NCI-H460 (cell line): ENCODE measurements around the gene PCDH10. TPM values are rescaled to one million over a fixed set of nuclear protein-coding genes. Genes with fewer than 3 reads are reported as not detected.

ENCODE experiments used
- DNase-seq: peaks from one replicate; pipeline ENCODE4 v3.0.0-alpha.2; 2016; ENCODE audit warnings: low read depth; ENCODE audit errors: extremely low read depth
- polyA plus RNA-seq: library from polyadenylated mRNA; depleted of rRNA; stranded (reverse); fragments of >200 nt; gene quantifications from 2 replicates; pipeline ENCODE4 v1.2.3, GENCODE V29; 2014; cell fraction: nucleus; rRNA removed
- total RNA-seq: library from RNA; depleted of rRNA; stranded (reverse); fragments of >200 nt; shearing (Covaris generic); gene quantifications from 2 replicates; pipeline ENCODE4 v1.2.3, GENCODE V29; 2014; rRNA removed

PCDH10 gene, protein sequence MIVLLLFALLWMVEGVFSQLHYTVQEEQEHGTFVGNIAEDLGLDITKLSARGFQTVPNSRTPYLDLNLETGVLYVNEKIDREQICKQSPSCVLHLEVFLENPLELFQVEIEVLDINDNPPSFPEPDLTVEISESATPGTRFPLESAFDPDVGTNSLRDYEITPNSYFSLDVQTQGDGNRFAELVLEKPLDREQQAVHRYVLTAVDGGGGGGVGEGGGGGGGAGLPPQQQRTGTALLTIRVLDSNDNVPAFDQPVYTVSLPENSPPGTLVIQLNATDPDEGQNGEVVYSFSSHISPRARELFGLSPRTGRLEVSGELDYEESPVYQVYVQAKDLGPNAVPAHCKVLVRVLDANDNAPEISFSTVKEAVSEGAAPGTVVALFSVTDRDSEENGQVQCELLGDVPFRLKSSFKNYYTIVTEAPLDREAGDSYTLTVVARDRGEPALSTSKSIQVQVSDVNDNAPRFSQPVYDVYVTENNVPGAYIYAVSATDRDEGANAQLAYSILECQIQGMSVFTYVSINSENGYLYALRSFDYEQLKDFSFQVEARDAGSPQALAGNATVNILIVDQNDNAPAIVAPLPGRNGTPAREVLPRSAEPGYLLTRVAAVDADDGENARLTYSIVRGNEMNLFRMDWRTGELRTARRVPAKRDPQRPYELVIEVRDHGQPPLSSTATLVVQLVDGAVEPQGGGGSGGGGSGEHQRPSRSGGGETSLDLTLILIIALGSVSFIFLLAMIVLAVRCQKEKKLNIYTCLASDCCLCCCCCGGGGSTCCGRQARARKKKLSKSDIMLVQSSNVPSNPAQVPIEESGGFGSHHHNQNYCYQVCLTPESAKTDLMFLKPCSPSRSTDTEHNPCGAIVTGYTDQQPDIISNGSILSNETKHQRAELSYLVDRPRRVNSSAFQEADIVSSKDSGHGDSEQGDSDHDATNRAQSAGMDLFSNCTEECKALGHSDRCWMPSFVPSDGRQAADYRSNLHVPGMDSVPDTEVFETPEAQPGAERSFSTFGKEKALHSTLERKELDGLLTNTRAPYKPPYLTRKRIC
- total RNA-seq, result not detected in 2 replicates
- polyA plus RNA-seq, result not detected in 2 replicates

DNA sequence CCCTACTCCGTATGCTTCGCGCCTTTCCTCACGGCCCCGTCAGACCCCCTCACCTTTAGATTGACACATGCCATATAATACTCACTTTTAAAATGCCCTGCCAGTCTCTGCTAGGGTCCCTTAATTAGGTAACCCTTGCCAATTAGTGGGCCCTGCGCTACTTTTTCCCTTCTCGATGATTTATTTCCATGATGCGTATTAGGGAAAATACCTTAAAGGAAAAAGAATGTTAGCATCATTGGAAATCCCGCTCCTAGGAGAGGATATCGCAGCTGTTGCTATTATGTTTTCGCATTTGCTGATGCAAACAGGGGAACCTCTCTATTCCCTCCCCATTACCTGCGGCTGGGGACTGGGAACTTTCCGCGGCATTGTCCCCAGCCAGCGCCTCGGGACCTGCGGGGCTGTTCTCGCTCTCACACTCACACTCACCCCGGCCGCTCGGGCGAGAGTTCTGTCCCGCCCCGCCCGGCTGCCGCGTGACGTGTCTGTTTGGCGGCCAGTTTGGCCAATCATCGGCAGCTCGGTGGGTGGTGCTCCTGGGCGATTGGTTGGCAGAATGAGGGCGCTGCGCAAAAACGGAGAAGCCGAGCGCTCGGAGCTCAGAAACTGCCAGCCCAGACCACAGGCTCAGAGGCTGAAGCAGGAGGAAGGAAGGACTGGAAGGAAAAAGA is at the start of gene PCDH10:
Gene PCDH10, plus strand, starts transcription at position 605 of the 674 bp plus-strand sequence. CDS start 847 bp downstream, outside the sequence.
- DNase-seq, result no peak

DNA sequence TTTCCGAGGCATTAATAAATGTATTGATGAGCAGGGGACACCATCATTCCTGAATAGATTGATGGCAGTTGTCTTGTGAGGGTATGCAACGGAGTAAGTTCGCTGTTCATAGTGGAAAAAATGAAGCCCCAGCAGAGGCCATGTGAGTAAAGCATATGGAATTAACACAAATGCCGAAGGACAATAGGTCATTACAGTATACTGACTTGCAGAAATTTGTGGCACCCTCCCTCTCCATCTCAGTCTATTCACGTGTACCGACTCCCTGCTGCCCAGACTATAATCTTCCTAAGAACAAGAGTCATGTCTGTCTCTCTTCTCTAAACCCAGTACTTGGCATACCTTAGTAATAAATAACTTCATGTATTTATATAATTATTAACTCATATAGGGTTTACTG is 47.1 kb upstream of the PCDH10 start:
- DNase-seq, result no peak

DNA sequence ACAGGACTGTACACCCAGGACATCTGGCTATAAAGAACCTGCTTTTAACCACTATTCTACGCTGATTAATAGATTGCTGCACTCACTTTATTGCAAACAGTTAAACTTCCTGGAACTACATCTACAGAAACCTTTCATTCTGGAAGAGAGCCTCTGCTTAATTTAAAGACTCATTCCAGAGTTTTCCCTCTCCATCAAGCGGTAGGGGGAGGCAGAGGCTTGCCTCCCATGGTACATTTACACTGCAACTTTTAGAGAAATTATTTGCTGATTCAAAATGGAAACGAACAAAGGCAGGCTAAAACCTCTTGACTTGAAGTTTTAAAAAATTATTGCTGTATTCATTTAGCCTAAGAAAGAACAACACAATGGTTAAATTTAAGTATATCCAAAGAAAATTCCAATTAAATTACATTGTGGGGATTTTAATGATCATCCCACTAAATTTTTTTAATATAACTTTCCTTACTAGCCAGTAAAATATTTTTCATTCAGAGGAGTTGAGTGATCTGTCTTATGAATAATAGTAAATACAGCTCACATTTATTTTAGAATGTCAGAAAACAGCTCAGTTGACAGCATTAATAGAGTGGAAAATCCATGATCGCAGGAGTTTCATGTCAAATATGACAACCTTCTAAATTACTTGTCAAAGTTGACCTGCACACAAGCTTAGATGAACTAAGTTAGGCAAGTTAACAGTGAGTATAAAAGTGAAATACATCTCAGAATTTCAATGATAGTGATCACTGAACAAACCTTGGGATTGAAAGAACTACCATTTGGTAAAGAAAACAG is 46.3 kb upstream of the PCDH10 start:
- DNase-seq, result no peak

DNA sequence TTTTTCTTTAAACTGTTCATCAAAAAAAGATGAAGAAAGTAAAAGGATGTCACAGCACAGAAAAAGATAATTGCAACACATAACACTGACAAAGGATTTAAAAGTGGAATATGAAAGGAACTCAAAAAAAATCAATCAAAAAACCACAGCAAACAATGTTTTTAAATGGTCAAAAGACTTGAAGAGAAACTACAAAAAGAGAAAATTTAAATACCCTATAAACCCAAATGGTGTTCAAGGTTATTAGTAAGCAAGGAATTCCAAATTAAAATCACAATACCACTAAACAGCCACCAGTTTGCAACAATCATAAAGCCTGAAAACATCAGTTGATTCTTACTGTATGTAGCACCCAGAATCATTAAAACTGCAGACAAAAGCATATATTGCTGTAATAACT is 36.5 kb upstream of the PCDH10 start:
- DNase-seq, result no peak

DNA sequence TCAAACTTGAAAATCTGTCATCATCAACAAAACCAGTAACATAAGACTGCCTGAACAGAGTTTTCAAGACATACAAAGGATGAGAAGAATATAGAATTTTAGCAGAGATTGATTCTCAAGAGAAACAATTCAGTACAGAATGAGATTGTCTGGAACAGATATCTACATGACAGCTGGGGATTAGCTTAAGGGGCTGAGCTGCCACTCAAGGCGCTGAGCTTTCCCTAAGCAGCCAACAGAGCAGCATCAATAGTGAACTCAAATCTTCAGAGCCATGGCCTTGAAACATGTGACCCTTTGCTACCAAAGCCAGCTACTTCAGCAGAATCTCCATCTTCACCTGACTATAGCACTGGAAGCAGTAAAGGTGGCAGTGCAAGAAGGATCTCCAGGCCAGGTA is 24.3 kb upstream of the PCDH10 start:
- no peak for DNase-seq

DNA sequence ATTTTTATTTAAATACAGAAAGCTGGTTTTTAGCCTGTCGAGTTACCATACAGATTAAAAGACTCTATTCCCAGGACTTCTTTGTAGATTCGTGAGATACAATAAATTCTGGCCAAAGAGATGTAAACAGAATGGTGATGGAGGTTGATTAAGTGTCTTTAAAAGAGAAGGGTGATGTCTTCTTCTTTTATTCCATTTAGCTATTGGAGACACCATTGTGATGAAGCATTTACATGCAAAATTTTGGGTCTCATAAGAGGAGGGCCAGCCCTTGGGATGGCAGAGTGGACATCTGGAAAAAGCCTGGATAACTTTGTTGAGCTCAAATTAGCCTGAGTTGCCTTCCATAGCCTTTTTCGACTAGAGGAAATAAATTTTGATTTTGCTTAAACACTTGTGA is 21.6 kb upstream of the PCDH10 start:
- no peak for DNase-seq

DNA sequence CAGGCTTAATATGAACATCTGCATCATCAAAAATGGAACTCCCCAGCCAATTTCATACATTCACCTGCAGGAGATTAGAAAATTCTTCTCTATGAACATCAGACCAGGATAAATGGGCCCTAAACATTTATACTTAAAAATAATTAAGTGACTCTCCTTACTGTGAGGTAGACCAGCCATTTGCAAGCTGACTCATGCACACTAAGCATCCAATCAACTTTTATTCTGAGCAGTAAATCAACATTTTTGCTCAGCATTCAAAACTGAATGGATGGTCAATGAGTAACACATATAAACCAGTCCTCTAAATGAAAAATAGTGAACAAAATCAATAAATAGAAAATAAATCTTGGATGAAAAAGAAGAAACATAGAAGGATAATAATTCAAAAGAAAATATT is 19.9 kb upstream of the PCDH10 start:
- DNase-seq, result no peak

DNA sequence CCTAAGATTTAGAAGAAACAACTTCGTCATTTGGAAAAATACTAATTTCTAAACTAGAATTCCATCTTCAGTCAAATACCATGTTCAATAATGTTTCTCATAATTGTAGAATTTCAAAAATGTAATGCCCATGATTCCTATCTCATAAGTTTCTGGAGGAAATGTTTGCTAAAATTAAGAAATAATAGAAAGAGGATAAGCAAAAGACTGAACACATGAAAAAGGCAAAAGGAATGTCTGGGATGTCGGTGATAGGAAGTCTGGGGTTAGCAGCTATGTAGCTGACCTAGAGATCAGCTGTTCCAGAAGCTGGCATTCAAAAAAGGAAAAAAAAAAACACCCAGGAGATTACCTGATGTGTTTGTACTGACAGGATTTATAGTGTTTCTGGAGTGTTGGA is 18.9 kb upstream of the PCDH10 start:
- no peak for DNase-seq

DNA sequence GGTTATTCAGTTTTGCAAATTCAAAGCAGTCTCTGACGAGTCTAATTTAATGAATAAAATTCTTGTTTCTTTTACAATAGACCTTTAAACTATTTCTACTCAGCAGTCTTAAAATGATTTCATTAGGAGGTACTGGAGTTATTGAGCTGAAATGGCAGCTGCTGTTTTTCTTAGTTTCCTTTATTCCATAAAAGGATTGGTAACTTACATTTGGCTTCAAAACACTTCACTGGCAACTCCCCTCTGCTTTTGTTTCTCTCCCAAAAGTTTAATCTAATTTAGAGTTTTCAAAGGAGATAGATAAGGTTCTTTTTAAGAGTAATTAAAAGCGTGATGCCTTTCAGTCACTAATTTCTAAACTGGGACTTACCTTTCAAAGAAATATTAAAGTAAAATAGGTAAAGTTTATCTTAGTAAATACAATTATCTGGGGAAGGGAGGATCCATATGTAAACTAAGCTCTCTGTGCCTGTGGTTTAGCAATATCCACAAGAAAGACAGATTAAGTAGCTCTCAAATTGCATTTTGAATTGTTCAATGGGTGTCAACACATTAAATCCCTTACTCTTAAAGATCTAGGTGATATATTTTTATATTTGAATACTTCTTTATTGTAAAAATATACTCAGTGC is 17.1 kb upstream of the PCDH10 start:
- DNase-seq, result no peak

DNA sequence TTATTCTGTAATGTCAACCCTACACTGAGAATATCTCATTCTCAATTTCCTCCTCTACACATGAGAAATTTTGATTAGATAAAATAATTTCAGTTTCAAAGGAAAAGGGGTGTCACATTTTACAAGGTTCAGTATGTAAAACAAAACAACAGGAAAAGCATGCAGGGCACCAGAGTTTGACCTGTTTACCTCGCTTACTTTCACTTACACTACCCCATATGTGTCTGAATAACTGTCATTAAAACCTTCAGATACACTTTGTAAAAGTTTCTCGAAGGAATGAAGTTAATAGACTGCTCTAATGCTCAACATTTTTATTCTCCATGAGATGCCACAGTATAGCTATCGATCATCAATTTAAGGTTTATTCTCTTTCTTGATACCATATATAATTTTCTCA is 12.3 kb upstream of the PCDH10 start:
- DNase-seq, result no peak

DNA sequence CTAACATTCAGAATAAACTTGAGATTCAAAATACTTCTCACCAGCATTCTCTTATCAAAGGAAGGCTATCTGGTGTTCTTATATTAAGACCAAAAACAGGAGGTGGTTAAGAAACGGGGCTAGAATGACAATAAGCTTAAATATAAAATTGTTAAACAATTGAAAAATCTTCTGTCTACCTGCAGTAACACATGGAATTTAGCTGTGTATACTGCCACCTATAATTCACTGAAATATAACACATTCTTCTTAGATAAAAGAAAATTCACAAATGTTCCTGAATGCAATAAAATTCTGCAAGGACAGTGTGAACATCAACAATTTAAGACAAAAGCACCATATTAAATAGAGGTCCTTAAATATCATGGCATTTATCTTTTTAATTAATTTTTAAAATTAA is 11.5 kb upstream of the PCDH10 start:
- DNase-seq, result no peak

DNA sequence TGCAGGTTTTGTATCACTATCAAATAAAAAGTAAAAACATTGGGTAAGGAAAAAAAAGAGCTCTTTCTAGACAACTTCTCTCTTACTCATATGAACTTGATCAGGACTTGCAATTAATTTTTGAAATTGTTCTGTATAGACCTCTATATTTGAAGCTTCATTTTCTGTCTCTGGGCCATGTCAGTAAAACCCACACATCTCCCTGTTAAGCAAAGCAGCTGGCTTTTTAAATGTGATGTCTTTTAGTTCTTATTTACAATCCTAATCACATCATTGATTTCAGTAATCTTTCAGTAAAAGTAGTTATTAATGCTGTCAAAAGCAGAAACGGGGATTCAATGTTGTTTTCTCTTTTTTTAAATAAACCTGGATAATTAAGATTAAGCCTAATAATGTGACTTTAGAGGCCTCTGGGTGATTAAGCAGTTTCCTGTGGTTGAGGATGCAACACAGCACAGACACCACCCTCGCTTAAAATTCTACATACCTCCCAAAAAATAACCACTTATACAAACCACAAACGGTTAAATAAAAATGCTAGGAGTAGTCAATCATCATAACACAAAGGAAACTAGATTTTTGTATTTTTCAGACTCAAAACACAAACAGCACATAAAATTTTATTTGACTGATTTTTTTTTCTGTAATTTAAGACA is 5.2 kb upstream of the PCDH10 start:
- DNase-seq, result no peak

DNA sequence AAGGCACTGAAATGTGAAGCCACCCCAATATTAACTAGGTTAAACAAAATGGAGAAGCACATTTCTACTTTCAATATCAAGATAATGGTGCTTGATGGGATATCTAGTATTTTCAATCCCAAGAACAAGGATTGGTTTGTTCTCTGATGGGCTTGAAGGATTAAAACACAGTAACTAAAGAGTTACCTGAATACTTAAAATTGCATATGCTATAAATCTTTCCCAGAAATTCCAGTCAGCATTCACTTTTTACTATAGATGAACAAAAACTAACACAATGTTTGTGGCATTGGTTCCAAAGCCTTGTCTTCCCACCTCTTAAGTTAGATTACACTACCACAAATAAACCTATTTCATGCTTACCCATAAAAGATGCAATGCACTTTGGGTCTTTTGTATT is 3.9 kb upstream of the PCDH10 start:
- DNase-seq, result no peak

DNA sequence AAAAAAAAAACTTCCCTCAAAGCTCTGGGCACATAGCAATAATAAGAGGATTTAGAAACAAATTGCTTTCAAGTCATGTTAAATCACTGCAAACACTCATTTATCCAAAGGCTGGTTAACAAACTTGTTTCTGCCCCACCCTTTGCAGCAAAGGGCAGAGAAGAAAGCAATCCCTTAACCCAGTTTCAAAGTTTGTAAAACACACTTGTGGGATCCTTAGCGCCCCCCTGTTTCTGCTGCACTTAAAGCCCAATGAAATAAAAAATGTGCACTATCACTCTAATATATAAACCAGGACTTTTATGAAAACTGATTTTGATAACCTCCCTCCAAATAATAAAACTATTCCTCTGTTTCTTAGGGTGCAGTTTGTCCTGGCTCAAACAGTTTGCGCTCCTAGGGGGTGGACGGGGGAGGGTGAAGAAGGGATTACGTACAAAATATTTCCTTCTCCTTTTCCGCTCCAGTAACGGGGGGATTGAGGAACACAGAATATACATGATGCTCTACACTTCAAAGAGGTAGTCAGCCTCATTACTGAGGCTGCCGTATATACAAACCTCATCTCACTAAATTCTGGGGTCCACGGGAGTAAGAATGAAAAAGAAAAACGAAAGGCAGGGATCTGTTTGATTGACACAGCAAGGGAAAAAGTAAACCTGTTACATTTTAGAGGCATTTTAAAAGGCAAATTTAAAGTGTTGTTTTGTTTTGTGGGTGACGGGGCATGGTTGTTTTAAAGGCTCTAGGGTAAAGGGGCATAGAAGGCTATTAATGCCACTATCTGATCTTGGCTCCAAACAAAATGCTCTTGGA is 3.1 kb upstream of the PCDH10 start:
- no peak for DNase-seq

DNA sequence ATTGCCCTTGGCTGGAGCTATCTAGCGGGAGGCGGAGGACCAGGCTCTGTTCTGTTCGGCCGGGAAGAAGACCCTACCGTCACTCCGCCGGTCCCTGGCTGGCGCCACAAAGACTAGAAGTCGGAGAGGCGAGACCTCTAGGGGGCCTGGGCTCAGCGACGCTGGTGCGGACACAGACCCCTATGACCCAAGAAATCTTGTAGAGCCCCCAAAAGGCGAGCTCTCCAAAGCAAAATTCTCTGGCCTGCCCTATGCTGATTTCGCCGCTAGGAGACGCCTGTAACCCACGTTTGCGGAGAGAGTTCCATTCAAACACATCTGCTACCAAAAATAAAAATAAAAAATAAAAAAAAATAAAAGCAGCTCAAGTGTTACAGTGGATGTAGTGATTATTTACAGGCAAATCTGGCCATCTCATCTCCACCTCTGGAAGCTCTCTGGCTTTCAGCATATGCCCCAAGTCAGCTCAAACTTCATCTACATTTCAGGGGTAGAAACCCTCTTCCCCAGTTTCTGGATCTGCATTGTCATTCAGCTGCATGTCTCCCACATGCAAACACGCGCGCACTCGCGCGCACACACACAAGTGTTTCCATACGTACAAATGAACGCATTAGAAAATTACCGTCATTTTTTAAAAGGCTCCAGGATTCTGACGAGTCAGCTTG is 2.4 kb upstream of the PCDH10 start:
- DNase-seq, result peak; percentile 49

DNA sequence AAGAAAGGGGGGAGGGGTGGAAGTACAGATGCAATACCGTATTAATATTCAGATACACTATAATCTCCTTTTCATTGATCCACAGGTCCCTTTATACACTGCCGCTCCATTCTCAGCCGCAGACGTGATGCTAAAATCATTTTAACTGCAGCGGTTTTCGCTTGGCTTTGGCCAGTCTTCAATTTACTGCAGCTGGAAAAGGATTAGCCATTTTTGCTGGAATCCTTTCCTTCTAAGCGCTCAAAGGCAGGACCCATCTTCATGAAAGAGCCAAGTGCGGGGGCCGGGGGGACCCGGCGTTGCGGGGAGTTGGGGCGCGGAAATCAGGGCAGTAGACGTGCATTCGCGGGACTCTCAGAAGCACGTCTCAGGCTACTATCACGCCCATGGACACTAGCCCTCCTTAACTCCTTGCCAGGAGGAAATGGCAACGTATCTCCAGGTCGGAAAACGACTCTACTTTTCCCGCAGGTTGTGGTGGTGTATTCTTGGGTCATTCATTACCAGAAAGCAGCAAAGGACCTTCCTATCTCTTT is 1.7 kb upstream of the PCDH10 start:
- DNase-seq, result no peak

DNA sequence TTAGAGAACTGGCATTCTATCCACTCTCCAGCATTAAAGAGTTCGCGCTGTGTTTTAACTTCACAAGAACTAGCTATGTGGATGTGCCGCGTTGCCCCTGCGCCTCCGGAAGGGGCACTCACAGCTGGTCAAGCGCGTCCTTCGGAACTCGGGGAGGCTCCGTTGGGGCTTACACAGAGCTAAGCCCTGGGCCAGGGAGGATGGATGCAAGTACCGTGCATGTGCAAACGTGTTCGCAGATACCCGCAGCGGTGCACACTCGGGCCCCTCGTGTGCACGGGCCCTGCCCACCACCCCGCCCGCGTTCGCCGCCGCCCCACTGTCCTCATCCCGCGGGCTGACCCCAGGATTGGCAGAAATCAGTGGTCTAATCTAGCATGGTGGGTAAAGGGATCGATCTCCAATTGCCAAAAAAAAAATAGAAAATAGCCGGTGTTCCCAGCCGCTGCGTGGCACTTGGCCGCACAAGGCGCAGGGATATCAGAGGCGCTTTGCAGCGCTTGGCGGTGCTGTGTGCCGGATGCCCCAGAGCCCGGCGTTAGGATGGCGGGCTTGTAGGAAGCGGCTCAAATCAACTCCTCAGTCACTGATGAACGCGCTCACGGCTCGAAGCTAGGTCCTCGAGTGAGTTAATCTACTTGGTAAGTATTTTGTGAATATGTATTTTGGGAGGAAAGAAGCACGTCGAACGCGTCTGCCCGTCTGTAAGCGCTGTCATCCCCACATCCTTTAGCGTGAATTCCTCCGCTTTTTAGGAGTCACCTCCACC is 989 bp upstream of the PCDH10 start:
- DNase-seq, result no peak
